GM19468 (cell line): ENCODE measurements around the gene HSPB6.
"Not testable (repeated sequence)": the region's sequence is repeated elsewhere in the genome, so short reads cannot be mapped to it uniquely, and the experiment has no call there.

Source experiments
- ATAC-seq: cut with Tn5 transposase; IDR thresholded peaks from one replicate; pipeline ENCODE4 v1.9.1; 2021; ENCODE audit warnings: mild to moderate bottlenecking, moderate library complexity, moderate number of reproducible peaks; ENCODE audit not compliant: unreplicated experiment; ENCODE audit errors: extremely low read depth

HSPB6 gene, protein sequence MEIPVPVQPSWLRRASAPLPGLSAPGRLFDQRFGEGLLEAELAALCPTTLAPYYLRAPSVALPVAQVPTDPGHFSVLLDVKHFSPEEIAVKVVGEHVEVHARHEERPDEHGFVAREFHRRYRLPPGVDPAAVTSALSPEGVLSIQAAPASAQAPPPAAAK

DNA sequence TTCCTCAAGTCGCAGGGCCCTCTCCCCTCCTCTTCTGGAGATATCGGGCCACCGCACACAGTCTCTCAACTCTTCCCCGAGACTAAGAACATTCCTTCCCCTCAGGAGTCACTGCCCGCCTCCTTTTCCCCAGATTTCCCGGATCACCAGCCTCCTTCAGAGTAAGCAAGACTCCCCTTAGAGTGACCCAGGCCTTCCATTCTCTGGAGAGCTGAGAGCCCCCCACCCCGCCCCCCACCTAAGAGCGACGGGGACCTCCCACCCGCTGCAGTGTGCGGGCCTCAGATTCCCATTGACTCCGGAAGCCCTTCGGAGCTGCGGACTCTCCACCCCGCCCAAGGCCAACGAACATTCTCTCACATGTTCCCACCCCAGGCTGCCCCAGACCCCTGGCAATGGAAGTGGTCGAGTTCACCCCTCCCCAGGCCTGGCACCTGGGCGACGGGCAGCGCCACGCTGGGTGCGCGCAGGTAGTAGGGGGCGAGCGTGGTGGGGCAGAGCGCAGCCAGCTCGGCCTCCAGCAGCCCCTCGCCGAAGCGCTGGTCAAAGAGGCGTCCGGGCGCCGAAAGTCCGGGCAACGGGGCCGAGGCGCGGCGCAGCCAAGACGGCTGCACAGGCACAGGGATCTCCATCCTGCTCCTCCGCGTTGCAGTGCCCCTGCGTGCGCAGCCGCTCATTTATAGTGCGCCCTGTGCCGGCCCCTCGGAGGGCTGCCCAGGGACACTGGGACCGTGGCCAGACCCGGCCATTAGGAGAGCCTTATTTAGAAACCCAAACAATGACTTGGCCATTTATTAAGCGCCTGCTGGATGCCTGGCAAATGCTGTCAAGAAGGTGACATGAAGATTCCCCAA is at the start of gene HSPB6:
HSPB6 (minus strand) TSS at position 653 of the 854 bp plus-strand sequence; CDS start at position 632, 21 bp downstream.
- ATAC-seq, result no peak

DNA sequence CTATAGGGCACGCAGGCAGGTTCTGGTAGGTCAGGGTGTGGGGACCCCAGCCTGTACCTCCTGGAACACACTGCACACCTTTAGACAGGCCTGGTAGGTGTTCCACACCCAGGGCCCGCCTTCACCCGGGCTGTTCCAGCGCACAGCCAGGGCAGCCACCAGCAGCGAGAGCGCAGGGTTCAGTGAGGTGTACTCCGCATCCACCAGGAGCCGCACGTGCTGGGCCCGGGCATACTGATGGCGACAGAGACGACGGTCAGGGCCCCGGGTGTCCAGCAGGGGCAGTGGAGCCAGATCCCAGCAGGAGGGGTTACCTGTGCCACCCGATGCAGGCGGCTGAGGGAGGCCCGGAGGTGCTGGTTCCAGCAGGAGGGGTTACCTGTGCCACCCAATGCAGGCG is 49.8 kb upstream of the HSPB6 start:
- no peak for ATAC-seq

DNA sequence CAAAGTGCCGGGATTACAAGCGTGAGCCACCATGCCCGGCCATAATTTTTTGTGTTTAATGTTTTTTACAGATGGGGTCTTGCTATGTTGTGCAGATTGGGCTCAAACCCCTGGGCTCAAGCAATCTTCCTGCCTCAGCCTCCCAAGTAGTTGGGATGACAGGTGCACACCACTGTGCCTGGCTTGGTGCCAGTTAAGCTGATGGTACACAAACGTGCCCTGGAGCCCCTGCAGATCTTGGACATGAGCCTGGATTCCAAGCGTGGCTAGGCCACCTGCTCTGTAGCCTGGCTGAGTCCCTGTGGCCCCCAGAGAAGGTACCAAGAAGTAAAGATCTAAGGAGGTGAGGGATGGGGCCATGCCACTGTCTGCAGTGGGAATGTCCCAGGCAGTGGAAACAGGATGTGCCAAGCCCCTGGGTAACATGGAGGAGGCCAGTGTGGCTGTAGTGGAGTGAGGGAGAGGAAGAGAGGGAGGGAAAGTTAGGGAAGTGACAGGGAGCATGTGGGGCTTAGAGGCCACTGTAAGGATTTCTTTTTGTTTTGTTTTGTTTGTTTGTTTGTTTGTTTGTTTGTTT is 48.8 kb upstream of the HSPB6 start:
- no peak for ATAC-seq

DNA sequence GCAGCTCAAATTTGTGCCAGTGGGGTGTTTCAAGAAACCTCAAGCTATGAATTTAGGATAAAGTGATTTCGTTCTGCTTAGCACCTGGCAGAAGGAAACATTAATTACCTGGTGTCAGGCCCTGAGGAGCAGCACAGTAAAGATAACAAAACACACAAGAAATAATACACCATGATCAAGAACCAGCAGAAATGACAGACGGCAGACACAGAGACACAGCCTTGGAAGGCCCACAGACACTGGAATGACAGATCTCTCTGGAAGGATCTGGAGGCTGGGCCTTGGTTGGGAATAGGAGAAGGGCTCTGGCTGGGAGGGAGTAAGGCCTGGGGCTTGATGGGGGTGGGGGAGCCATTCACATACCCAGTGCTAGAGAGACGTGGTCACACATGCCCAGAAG is 45.0 kb upstream of the HSPB6 start:
- no peak for ATAC-seq

DNA sequence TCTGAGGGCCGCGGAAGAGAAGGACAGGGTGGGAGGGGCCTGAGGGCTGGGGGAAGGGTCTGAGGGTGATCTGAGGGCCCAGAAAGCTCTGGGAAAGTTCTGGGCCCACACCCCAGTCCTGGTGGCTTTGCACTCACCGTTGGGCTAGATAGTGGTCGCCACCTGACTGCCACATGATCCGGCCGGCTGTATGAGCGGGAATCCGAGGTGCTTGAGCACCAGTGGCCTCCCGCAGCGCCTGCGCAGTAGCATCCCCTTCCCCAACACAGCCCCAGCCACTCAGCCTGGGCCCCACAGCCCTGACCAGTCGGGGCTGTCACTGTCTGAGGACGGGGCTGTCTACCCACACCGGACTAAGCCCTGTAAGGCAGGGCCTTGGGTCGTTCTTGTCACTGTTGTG is 40.8 kb upstream of the HSPB6 start:
- no peak for ATAC-seq

DNA sequence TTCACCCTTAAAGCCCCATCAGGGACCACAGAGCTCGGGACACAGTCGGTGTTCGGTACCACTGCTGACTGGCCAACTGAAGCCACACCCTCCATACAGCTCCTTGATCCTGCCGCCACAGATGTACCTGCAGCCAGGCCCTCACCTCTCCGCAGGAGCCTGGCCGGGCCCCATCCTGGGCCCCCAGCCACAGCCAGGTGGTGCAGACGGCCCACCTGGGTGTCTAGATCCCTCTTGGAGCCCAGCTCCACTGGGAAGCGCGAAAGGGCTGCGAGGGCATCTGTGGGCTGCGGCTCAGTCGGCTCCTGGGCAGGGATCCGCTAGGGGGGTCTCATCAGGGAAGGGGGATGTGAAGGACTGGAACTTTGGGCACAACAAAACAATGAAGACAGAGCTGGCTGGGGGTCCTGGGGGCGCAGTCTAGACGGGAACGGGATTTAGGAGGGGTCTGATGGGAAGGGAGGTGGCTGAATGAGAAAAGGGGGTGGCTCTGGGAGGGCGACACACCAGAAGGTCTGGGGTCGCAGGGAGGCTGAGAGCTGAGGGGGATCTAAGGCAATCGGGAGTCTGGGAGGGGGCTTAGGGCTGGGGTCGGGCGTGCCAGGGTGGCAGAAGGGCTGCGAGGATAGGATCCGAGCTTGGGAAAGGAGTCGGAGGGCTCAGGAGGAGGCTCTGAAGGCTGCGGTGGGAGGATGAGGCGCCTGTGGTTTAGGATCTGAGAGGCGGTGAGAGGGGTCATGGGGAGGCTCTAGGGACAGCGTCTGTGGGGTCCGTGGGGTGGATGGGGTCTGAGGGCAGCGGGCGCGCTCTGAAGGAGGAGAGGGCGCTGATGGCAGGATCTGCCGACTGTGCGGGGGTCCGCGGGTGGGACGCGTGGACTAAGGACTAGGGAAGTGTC is 40.1 kb upstream of the HSPB6 start:
- no peak for ATAC-seq

DNA sequence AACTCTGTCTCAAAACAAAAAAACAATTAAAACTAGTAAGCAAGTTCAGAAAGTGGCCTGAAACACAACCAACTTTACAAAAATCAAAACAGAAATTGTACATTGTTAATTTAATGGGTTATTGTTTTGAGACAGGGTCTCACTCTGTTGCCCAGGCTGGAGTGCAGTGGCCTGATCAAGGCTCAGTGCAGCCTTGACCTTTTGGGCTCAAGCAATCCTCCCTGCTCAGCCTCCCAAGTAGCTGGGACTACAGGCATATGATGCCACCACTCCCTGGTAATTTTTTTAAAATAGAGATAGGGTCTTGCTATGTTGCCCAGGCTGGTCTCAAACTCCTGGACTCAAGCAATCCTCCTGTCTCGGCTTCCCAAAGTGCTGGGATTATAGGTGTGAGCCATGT is 38.7 kb upstream of the HSPB6 start:
- ATAC-seq, result not testable (repeated sequence)

DNA sequence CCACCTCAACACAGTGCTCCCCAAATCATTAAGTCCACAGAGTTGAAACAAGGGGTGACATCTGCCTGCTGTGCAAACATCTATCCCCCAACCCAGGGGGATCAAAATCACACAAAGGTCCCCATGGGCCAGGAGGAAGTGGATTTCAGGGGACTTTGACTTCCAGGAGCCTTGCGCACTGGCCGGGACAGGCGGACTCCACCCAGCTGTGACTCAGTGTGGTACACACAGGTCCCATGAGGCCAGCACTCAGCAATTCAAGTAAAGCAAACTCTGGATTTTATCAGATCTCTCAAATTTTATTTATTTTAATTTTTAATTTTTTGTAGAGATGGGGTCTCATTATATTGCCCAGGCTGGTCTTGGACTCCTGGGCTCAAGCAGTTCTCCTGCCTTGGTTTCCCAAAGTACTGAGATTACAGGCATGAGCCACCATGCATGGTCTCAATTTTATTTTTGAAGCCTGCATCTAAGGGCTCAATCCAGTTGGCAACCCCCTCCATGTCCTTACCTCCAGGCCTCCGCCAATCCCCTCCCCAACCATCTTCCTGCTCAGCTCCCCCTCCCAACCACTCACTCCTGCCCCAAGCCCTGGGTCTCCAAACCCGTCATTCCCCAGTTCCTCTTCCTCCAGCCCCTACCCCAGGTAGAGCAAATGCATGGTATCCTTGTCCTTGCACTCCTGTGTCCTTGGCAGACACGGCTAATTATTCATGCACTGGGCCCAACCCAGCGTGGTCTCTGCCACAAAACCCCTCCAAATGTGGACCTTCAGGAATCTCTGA is 36.7 kb upstream of the HSPB6 start:
- ATAC-seq, result no peak

DNA sequence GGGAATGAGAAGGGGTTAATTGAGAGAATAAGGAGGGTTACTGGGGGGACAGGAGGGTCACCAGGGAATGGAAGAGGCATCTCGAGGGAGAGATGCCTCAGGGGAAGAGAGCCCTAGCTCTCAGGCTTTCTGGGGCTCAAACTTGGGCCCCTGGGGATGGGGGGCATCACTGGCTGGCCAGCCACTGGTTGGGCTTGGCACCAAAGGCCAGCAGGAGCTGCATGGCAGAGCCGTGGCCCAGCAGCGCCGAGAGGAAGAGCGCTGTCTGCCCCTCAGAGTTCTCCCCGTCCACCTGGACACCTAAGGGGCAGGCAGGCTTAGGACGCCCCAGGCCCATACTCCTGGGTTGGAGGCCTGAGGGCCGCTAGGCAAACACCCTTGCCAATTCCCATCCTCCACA is 36.1 kb upstream of the HSPB6 start:
- no peak for ATAC-seq

DNA sequence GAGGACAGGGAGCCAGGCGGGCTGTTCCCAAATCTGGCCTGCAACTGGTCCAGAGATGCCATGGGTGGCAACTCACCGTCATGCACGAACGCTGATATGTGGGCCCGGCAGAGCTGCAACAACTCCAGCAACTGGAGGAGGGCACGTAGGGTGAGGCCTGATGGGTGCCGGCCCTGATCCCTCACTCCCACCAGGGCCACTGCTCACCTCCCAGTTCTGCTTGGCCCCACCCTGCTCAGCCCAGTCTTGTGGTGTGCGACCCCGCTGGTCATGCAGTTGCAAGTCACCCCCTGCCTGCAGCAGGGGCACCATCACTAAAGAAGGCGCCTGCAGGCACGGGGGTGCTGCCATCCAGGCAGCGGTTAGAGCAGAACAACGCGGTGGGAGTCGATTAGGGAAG is 35.5 kb upstream of the HSPB6 start:
- no peak for ATAC-seq

DNA sequence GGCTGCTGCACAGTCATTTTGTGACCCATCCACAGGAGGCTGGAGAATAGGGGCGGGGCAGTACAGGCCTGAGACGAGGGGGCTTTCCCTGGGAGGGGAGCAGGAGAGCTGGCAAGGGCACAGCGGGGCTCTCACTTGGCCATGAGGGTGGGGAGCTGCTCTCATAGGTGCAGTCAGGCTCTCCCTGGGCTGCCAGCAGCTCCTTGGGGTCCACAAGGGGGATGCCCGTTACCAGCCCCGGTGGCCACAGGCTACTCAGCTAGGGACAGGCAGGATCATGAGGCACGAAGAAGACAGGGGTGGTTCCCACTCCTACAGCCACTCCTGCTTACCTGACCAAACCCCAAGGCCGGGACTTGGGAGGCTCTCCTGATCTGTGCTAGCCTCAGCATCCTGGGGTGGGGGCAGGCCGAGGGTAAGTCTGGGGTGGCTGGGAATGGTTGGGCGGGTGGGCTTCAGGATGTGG is 35.0 kb upstream of the HSPB6 start:
- no peak for ATAC-seq

DNA sequence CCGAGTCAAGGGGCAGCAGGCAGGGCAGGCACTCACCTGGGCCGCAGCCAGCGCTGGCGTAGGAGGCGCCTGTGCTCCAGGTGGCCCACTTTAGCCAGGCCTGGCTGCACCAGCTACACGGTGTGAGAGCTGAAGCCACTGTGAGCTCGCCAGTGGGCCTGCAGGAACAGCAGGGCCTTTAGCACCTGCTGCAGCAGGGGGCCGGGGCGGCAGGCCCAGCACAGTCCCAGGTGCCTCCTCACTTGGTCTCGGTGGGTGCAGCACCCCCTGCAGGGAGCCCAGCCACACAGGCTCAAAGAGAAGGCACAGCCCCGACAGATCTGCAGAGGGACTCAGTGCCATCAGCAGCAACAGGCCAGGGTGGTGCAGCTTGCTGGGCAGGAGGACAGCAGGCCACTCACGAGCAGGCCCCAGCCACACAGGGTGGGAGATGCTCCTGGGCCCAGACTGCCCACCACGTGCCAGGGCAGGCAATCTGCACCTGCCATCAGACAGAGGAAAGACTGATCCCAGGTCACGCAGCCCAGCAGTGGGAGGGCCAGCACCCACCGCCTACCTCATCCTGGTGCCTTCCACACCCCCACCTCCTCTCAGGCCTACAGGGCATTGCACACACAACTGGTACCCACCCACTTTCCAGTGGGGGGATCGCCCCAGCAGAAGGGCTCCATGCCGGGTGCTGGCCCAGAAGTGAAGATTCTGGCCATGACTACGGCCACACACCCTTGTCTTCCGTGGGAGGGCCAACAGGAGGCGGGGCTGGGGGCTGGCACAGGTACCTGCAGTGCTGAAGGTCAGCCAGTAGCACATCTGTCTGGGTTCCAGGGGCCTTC is 34.4 kb upstream of the HSPB6 start:
- no peak for ATAC-seq

DNA sequence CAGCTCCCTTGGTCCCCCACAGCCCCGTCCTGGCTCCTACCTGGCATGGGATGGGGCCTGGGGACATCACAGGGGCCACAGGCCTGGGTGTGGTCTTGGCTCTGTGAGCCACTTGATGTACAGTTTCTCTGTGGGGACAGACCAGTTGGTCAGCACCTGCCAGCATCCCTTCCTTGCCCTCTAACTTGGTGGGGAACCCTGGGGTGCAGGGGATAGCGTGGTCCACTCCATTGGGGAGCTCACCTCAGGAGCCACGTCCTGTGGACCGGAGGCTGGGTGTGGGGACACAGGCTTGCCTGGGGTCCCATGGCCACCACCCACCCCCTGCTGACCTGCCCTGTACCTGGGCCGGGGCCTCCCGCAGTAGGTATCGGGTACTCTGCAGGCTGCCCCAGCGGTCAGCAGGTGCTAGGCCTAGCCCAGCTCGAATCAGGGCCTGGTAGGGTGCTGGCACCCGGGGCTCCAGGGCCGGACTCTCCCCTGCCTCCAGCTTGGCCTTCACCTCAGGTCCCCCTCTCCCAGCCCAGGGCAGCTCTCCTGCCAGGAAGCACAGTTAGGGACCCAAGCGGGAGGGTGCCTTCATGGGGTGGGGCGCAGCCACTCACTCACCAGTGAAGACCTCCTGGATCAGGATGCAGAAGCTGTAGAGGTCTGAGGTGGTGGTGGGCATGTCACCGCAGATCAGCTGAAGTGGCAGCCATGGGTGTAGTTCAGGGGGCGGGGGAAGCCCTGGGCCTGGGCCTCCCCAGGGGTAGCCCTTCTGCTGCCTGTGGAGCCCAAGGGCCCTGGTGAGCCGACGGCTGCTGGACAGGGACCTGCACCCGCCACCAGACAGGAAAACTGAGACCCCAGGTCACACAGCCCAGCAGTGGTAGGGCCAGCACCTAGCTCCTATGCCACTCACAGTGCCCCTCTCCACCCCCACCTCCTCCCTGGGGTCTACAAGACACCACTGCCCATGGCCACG is 33.4 kb upstream of the HSPB6 start:
- ATAC-seq, result no peak

DNA sequence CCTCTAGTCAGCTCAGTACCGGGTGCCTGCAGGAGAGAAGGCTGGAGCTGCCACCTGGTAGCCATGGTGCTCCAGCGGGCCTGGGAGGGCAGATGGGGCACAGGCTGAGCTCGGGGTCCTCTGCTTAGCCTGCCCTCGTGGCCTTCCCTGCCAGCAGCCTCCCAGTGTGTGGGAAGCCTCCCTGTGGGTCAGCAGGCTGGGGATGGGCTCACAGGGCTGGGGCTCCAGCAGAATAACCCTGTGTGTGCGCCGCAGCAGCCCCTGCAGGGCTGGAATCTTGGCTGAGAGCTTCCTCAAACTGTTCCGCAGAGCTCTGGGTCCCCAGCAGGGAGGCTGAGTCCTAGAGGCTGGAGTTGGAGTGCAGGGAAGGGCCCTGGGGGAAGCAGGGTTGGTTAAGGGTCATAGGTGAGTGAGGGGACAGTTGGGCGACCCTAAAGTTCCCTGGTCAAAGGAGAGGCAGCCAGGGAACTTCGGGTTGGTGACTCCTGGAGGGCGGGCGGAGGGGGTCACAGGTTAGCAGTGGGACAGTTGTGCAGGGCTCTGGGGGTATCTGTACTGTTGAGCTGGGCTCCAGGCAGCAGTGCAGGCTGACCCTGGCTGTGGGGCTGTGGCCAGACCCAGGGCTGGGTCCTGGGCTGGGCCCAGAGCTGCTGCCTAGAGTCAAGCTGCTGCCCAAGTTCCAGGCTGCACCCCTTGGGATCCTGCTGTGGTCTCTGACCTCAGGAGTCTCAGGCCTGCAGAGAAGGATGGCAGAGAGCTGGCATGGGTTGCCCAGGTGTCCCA is 32.6 kb upstream of the HSPB6 start:
- ATAC-seq, result no peak

DNA sequence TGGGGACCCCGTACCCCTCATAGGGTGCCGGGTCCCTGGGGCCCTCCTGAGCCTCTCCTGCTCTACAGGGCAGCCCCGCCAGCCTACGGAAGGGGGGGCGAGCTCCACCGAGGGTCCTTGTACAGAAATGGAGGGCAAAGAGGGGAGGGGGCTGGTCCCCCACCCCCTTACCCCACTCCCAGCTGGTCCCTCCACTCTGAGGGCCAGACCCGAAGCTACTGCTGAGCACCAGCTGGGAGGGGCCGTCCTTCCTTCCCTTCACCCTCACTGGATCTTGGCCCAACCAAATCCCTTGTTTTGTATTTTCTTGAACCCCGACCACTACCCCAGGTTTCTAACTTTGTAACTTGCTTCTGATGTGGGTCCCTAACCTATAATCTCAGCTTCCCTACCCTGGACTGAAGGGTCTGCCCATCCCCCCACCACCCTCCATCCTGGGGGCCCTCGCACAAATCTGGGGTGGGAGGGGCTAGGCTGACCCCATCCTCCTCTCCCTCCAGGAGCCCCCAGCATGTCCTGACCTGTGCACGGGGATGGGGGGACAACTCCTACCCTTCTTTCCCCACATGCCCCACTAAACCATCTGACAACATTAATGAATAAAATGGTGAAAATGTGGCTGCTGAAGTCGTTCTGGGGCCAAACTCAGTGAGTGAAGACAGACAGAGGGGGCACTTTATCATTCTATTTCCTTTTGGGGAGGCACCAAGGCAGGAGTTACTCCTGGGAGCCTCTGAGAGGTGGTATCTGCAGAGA is 31.6 kb upstream of the HSPB6 start:
- ATAC-seq, result no peak

DNA sequence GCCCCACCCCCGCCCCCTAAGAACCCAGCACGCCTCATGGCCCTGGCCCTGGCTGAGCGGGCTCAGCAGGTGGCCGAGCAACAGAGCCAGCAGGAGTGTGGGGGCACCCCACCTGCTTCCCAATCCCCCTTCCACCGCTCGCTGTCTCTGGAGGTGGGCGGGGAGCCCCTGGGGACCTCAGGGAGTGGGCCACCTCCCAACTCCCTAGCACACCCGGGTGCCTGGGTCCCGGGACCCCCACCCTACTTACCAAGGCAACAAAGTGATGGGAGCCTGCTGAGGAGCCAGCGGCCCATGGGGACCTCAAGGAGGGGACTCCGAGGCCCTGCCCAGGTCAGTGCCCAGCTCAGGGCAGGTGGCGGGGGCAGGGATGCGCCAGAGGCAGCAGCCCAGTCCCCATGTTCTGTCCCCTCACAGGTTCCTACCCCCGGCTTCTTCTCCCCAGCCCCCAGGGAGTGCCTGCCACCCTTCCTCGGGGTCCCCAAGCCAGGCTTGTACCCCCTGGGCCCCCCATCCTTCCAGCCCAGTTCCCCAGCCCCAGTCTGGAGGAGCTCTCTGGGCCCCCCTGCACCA is 30.5 kb upstream of the HSPB6 start:
- ATAC-seq, result no peak
